Activated T-cell treated with anti-CD3 and anti-CD28 coated beads, Interleukin-2, amount 50 U/mL, for 48 hours (primary cell): ENCODE results near the gene PLXNA4.

Experiments used
- DNase-seq, 2 experiments: peaks; one replicate each; pipeline ENCODE4 v3.0.0-alpha.2; 2020

Gene PLXNA4

GRCh38 chr7:132584796-132585494 lies 8.7 kb upstream of the PLXNA4 start:
- no peak for DNase-seq

- no peak for DNase-seq
Observed at GRCh38 chr7:132581431-132581830, 5.2 kb upstream of the PLXNA4 start.

- peak; percentile 75 to 81 for DNase-seq
Observed at GRCh38 chr7:132580717-132581285, 4.5 kb upstream of the PLXNA4 start.

GRCh38 chr7:132580277-132580676 lies 4.0 kb upstream of the PLXNA4 start:
- no peak for DNase-seq

- no peak for DNase-seq
Observed at GRCh38 chr7:132579260-132579899, 3.1 kb upstream of the PLXNA4 start.

GRCh38 chr7:132578826-132579225 lies 2.6 kb upstream of the PLXNA4 start:
- DNase-seq, result no peak

- DNase-seq, result no peak
Observed at GRCh38 chr7:132578050-132578370, 1.7 kb upstream of the PLXNA4 start.

- DNase-seq, result peak in 1 of 2 experiments; percentile 46
Observed at GRCh38 chr7:132577206-132578049, 1.2 kb upstream of the PLXNA4 start.

- no peak for DNase-seq
Observed at GRCh38 chr7:132576721-132577085, 433 bp upstream of the PLXNA4 start.

GRCh38 chr7:132575419-132575981 lies 770 bp downstream of the PLXNA4 start:
- DNase-seq, result peak; percentile 36 to 41

- no peak for DNase-seq
Observed at GRCh38 chr7:132574223-132574622, 2.0 kb downstream of the PLXNA4 start.

GRCh38 chr7:132573251-132573955 lies 2.9 kb downstream of the PLXNA4 start:
- no peak for DNase-seq

GRCh38 chr7:132572526-132572925 lies 3.7 kb downstream of the PLXNA4 start:
- DNase-seq, result no peak

- DNase-seq, result no peak
Observed at GRCh38 chr7:132571970-132572369, 4.3 kb downstream of the PLXNA4 start.

- DNase-seq, result no peak
Observed at GRCh38 chr7:132569884-132570614, 6.2 kb downstream of the PLXNA4 start.

GRCh38 chr7:132568962-132569361 lies 7.3 kb downstream of the PLXNA4 start:
- no peak for DNase-seq

- no peak for DNase-seq
Observed at GRCh38 chr7:132565885-132566284, 10.4 kb downstream of the PLXNA4 start.

GRCh38 chr7:132565441-132565840 lies 10.8 kb downstream of the PLXNA4 start:
- DNase-seq, result no peak

GRCh38 chr7:132564849-132565248 lies 11.4 kb downstream of the PLXNA4 start:
- DNase-seq, result no peak

- DNase-seq, result no peak
Observed at GRCh38 chr7:132564090-132564489, 12.2 kb downstream of the PLXNA4 start.

- DNase-seq, result no peak
Observed at GRCh38 chr7:132562690-132563089, 13.6 kb downstream of the PLXNA4 start.

GRCh38 chr7:132561763-132562162 lies 14.5 kb downstream of the PLXNA4 start:
- DNase-seq, result no peak
